ENCODE data around the gene RHBDL2. TPM values are rescaled to one million over a fixed set of nuclear protein-coding genes. Genes with fewer than 3 reads are reported as not detected.
A peak's percentile ranks its signal among the peaks of the same experiment; 100 is the strongest.

RHBDL2 gene
- total and polyA plus RNA-seq, 2 of the 13 experiments (the other 11 are each of a cell fraction or from before 2014, with no cell fraction given): 3.3 to 5.4 TPM

- TF ChIP-seq, protein P1, sequence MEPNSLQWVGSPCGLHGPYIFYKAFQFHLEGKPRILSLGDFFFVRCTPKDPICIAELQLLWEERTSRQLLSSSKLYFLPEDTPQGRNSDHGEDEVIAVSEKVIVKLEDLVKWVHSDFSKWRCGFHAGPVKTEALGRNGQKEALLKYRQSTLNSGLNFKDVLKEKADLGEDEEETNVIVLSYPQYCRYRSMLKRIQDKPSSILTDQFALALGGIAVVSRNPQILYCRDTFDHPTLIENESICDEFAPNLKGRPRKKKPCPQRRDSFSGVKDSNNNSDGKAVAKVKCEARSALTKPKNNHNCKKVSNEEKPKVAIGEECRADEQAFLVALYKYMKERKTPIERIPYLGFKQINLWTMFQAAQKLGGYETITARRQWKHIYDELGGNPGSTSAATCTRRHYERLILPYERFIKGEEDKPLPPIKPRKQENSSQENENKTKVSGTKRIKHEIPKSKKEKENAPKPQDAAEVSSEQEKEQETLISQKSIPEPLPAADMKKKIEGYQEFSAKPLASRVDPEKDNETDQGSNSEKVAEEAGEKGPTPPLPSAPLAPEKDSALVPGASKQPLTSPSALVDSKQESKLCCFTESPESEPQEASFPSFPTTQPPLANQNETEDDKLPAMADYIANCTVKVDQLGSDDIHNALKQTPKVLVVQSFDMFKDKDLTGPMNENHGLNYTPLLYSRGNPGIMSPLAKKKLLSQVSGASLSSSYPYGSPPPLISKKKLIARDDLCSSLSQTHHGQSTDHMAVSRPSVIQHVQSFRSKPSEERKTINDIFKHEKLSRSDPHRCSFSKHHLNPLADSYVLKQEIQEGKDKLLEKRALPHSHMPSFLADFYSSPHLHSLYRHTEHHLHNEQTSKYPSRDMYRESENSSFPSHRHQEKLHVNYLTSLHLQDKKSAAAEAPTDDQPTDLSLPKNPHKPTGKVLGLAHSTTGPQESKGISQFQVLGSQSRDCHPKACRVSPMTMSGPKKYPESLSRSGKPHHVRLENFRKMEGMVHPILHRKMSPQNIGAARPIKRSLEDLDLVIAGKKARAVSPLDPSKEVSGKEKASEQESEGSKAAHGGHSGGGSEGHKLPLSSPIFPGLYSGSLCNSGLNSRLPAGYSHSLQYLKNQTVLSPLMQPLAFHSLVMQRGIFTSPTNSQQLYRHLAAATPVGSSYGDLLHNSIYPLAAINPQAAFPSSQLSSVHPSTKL (CRISPR knock-in tag; IDR thresholded peaks at IDR 0.05): peak; percentile 49; the same call in 1 of the 2 replicates
- TF ChIP-seq POGZ (CRISPR knock-in tag; IDR thresholded peaks at IDR 0.05) (peak; percentile 75), IRF2 (CRISPR knock-in tag; IDR thresholded peaks at IDR 0.05) (peak; percentile 47; the same call in 1 of the 2 replicates), MAX (IDR thresholded peaks at IDR 0.05) (peak; percentile 87; the same call in 1 of the 2 replicates), ISX (CRISPR knock-in tag; conservative IDR thresholded peaks at IDR 0.05) (no peak), SIX1 (CRISPR knock-in tag; IDR thresholded peaks at IDR 0.05; ENCODE audit: borderline replicate concordance) (no peak), ARNTL (CRISPR knock-in tag; IDR thresholded peaks at IDR 0.05) (peak; percentile 99), HMGXB4 (CRISPR knock-in tag; IDR thresholded peaks at IDR 0.05; ENCODE audit: borderline replicate concordance in 1 of 2, low read depth in 1 of 2) (peak in 1 of 2 experiments; percentile 53; a peak in 1 of 4 replicates), ZBTB1 (CRISPR knock-in tag; IDR thresholded peaks at IDR 0.05; ENCODE audit: borderline replicate concordance) (no peak), ZNF768 (CRISPR knock-in tag; IDR thresholded peaks at IDR 0.05) (no peak), TARDBP (CRISPR knock-in tag; IDR thresholded peaks at IDR 0.05) (peak; percentile 72), ZNF766 (CRISPR knock-in tag; IDR thresholded peaks at IDR 0.05; ENCODE audit: borderline replicate concordance) (0 out of 2 replicates have a peak, but pooled peaks have one; percentile 49), ZNF251 (CRISPR knock-in tag; IDR thresholded peaks at IDR 0.05) (no peak), JUND (CRISPR knock-in tag; IDR thresholded peaks at IDR 0.05) (peak; percentile 30; the same call in 1 of the 2 replicates), ATF7-NPFF (CRISPR knock-in tag; IDR thresholded peaks at IDR 0.05; ENCODE audit: low read depth) (peak; percentile 45; the same call in 1 of the 2 replicates), RXRA (CRISPR knock-in tag; IDR thresholded peaks at IDR 0.05) (peak; percentile 56; the same call in 1 of the 2 replicates), TBX3 (IDR thresholded peaks at IDR 0.05; ENCODE audit: borderline replicate concordance) (peak; percentile 73; the same call in 1 of the 2 replicates), MAF1 (CRISPR knock-in tag; IDR thresholded peaks at IDR 0.05; ENCODE audit: borderline replicate concordance) (0 out of 2 replicates have a peak, but pooled peaks have one; percentile 63), KDM3A (CRISPR knock-in tag; IDR thresholded peaks at IDR 0.05; ENCODE audit: low read depth) (0 out of 2 replicates have a peak, but pooled peaks have one; percentile 51), HDAC2 (CRISPR knock-in tag; IDR thresholded peaks at IDR 0.05) (0 out of 2 replicates have a peak, but pooled peaks have one; percentile 17), ZBTB43 (CRISPR knock-in tag; conservative IDR thresholded peaks at IDR 0.05) (0 out of 2 replicates have a peak, but pooled peaks have one; percentile 43), BRCA1 (CRISPR knock-in tag; IDR thresholded peaks at IDR 0.05) (no peak)
Measured at GRCh38 chr1:38859561-38860453, 81.8 kb downstream of the RHBDL2 start, which contains the start of gene RRAGC (continued).
